Sigmoid colon (tissue), 7 donors: ENCODE data around the gene SOCS7. TPM values are rescaled to one million over a fixed set of nuclear protein-coding genes. Genes with fewer than 3 reads are reported as not detected.
A peak's percentile ranks its signal among the peaks of the same experiment; 100 is the strongest.

Experiments used
- DNase-seq: peaks from one replicate; pipeline ENCODE4 v3.0.0-alpha.2; 2019
- H3K27ac ChIP-seq, 4 donors: fragments of 200-600 bp; sonication (generic); one replicate each; pipeline ENCODE4 v1.5.1; 2016 to 2019; ENCODE audit warnings: mild to moderate bottlenecking in 1 of 4
- H3K27me3 ChIP-seq, 3 donors: fragments of 200-600 bp; sonication (generic); one replicate each; pipeline ENCODE4 v1.5.1; 2019; ENCODE audit warnings: mild to moderate bottlenecking in 1 of 3
- H3K36me3 ChIP-seq, 4 donors: fragments of 200-600 bp; sonication (generic); one replicate each; pipeline ENCODE4 v1.5.1; 2016 to 2019
- H3K4me1 ChIP-seq, 4 donors: fragments of 200-600 bp; sonication (generic); one replicate each; pipeline ENCODE4 v1.5.1; 2017 to 2019
- H3K4me3 ChIP-seq, 4 donors: fragments of 200-600 bp; sonication (generic); one replicate each; pipeline ENCODE4 v1.5.1; 2017 to 2019; ENCODE audit warnings: mild to moderate bottlenecking in 2 of 4, moderate library complexity in 1 of 4
- H3K9me3 ChIP-seq, 4 donors: fragments of 200-600 bp in 3 of 4; sonication (generic) in 3 of 4; one replicate each; pipeline versions ENCODE4 v1.5.1 to v1.6.1; 2013 to 2019
- CTCF ChIP-seq, 4 experiments: fragments of 450-650 bp in 3 of 4; fragments of 200-600 bp in 1 of 4; IDR thresholded peaks; one replicate each; pipeline ENCODE4 v1.5.1; 2016 to 2019; ENCODE audit warnings: antibody characterized with exemption in 4 of 4, mild to moderate bottlenecking in 3 of 4, moderate library complexity in 2 of 4
- EP300 ChIP-seq, 4 donors: sonication (generic); formaldehyde crosslinking; IDR thresholded peaks; one replicate each; pipeline ENCODE4 v1.6.1; 2017; ENCODE audit warnings: antibody characterized with exemption in 4 of 4
- POLR2A ChIP-seq, 2 donors: fragments of 450-650 bp; IDR thresholded peaks; one replicate each; pipeline ENCODE4 v1.6.1; 2016; ENCODE audit warnings: antibody characterized with exemption in 2 of 2, mild to moderate bottlenecking in 2 of 2, moderate library complexity in 2 of 2
- POLR2AphosphoS5 ChIP-seq, 4 donors: sonication (generic); formaldehyde crosslinking; IDR thresholded peaks; one replicate each; pipeline ENCODE4 v1.6.1; 2017; ENCODE audit warnings: antibody characterized with exemption in 4 of 4
- WGBS, 2 donors: extraction: QIAGEN DNeasy Blood & Tissue Kit; methylation state at CpG; one replicate each; pipeline ENCODE4 v1.1.7; 2013; 5-methylcytosine and 5-hydroxymethylcytosine counted together
- intact Hi-C: fragments of 100-400 bp; cut with DNase I; formaldehyde crosslinking; loops from one replicate; pipeline ENCODE4 v1.15.1; 2023
- polyA plus RNA-seq, 3 donors: library from polyadenylated mRNA; stranded (reverse); fragments of 200-250 nt; gene quantifications; one replicate each; pipeline ENCODE4 v1.2.3, GENCODE V29; 2013
- total RNA-seq, 4 donors: library from RNA; depleted of rRNA; stranded (reverse); fragments of >200 nt; gene quantifications; one replicate each; pipeline ENCODE4 v1.1.0, GENCODE V29; 2016
- donor health status: healthy with polysubstance abuse.
- donor health status: Bipolar disorder and iron deficiency.
- donor health status: healthy.

The SOCS7 gene
- total and polyA plus RNA-seq, 7 donors: 1.2 to 20.2 (median 13.9) TPM

DNA sequence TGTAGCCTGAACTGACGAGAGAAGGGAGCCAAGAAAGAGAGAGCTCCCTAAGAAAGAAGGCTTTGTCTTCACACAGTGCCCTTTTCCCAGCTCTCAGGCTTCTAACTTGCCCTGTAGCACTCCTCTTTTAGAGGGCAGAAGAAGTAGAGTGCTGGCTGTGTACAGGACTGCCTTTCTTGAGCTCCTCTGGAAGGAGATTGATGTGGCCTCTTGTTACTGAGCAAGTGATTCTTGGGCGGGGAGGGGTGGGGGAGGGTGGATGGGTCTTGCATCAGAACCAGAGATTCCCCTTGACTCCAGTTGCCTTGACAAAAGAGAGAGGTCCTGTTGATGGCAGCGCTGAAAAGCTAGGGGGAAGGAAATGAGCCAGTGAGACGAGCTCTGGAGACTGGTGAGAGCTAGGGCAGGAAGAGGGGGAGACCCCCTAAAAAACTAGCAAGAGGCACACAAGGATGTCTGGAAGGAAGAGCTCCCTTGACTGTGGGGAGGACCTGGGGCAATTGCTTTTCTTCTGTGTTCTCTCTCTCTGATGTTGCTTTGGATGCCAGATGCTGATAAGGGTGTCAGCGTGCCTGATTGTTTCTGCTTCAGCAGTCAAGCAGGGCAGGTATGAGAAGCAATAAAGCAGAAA, 26.3 kb upstream of the SOCS7 start:
- peaks cover 0 to 28% (median 10%) of the 10 kb centered on the region in 4 donors for H3K36me3 ChIP-seq
- TF ChIP-seq CTCF (IDR thresholded peaks at IDR 0.05) (no peak), EP300 (IDR thresholded peaks at IDR 0.05) (no peak), POLR2AphosphoS5 (IDR thresholded peaks at IDR 0.05) (no peak), POLR2A (IDR thresholded peaks at IDR 0.05) (no peak)
- H3K9me3 ChIP-seq: no peaks in the 10 kb centered on the region
- no peak for DNase-seq
- peaks cover 0 to 6% (median 0%) of the 10 kb centered on the region in 3 donors for H3K27me3 ChIP-seq
- peak overlapping the region in 2 of 4 donors; percentile 16 to 17 for H3K27ac ChIP-seq
- intact Hi-C loops: no loop called here
- H3K4me3 ChIP-seq: no peak overlapping the region
- H3K4me1 ChIP-seq: peaks cover 0 to 5% (median 0%) of the 10 kb centered on the region in 4 donors
- WGBS, 2 donors: 48 to 56% methylated on average over 5 of the region's 5 CpGs

- WGBS, 2 donors: 77 to 78% methylated on average over 8 of the region's 8 CpGs
- DNase-seq: no peak
- no peaks in the 10 kb centered on the region for H3K9me3 ChIP-seq
- peaks cover 0 to 24% (median 0%) of the 10 kb centered on the region in 3 donors for H3K27me3 ChIP-seq
- H3K36me3 ChIP-seq: peaks cover 0 to 15% (median 2%) of the 10 kb centered on the region in 4 donors
- TF ChIP-seq CTCF (IDR thresholded peaks at IDR 0.05) (no peak), EP300 (IDR thresholded peaks at IDR 0.05) (no peak), POLR2A (IDR thresholded peaks at IDR 0.05) (no peak), POLR2AphosphoS5 (IDR thresholded peaks at IDR 0.05) (no peak)
- H3K27ac ChIP-seq: peak overlapping the region in 1 of 4 donors; percentile 40
- intact Hi-C loops: no loop called here
- peaks cover 0 to 5% (median 0%) of the 10 kb centered on the region in 4 donors for H3K4me1 ChIP-seq
- H3K4me3 ChIP-seq: no peak overlapping the region
Measured at GRCh38 chr17:38326996-38327792, 24.4 kb upstream of the SOCS7 start.

DNA sequence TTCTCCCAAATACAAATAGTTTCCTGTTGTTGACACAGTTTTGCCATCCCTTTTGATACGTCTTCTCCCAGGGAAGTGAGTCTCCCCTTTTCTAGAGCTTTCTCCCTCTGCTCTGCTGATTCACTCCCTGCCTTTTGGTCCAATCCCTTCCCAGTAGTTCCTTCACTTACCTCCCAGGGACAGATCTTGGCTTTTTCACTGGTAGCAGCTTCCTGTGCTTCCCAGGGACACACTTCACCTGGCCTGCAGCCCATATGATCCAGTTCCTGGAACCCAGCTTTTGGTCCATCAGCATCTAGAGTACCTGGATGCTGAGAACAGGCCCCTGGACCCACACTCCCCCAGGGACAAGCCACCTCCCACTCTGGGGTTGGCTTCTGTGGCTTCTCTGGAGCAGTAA, 23.7 kb upstream of the SOCS7 start:
- no peaks in the 10 kb centered on the region for H3K9me3 ChIP-seq
- DNase-seq: no peak
- 47 to 72% methylated on average over 1 of the region's 1 CpG for WGBS, 2 donors
- no peak overlapping the region for H3K4me3 ChIP-seq
- intact Hi-C loops: no loop called here
- peaks cover 0 to 5% (median 0%) of the 10 kb centered on the region in 4 donors for H3K4me1 ChIP-seq
- TF ChIP-seq EP300 (IDR thresholded peaks at IDR 0.05): no peak
- TF ChIP-seq CTCF (IDR thresholded peaks at IDR 0.05): no peak
- no peak for TF ChIP-seq POLR2AphosphoS5 (IDR thresholded peaks at IDR 0.05)
- no peak for TF ChIP-seq POLR2A (IDR thresholded peaks at IDR 0.05)
- peaks cover 0 to 31% (median 0%) of the 10 kb centered on the region in 3 donors for H3K27me3 ChIP-seq
- peaks cover 0 to 8% (median 2%) of the 10 kb centered on the region in 4 donors for H3K36me3 ChIP-seq
- H3K27ac ChIP-seq: no peak overlapping the region

DNA sequence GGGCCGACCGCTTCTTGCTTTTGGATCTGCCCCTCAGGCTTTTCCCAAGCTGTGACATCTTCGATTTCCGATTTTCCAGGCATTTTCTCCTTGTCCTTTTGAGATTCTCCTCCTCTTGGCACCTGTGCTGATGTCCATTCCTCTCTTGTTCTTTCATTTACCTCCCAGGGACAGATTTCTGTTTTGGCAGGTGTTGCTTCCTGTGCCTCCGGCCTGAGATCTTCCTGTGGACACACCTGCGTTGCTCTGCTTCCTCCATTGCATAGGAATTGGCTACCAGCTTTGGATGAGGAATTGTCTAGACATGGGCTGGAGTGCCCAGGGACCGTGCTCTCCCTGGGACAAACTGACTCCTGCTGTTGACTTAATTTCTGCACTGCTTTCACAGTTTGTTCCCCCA, 23.0 kb upstream of the SOCS7 start:
- WGBS, 2 donors: 67 to 84% methylated on average over 7 of the region's 7 CpGs

More for the DNA sequence above, 23.0 kb upstream of the SOCS7 start:
- no peak for DNase-seq
- Histone ChIP-seq H3K4me3 (no peak overlapping the region), H3K27me3 (peaks cover 0 to 37% (median 0%) of the 10 kb centered on the region in 3 donors), H3K36me3 (peaks cover 0 to 2% (median 0%) of the 10 kb centered on the region in 4 donors), H3K9me3 (no peaks in the 10 kb centered on the region), H3K4me1 (peaks cover 0 to 5% (median 0%) of the 10 kb centered on the region in 4 donors), H3K27ac (no peak overlapping the region)
- intact Hi-C loops: no loop called here
- TF ChIP-seq EP300 (IDR thresholded peaks at IDR 0.05) (no peak), POLR2AphosphoS5 (IDR thresholded peaks at IDR 0.05) (no peak), CTCF (IDR thresholded peaks at IDR 0.05) (no peak), POLR2A (IDR thresholded peaks at IDR 0.05) (no peak)
